Pericardium fibroblast (primary cell): ENCODE data around the gene TTBK2. TPM values are rescaled to one million over a fixed set of nuclear protein-coding genes. Genes with fewer than 3 reads are reported as not detected.

Source experiments
- total RNA-seq: library from RNA; depleted of rRNA; stranded (reverse); fragments of >200 nt; gene quantifications from 2 replicates; pipeline ENCODE4 v1.2.3, GENCODE V29; 2015

The TTBK2 gene
- total RNA-seq, result 3.0 and 5.8 TPM in 2 replicates

GRCh38 chr15:42920519-42921341, at the start of gene TTBK2:
TSS of gene TTBK2 (minus strand) at chr15:42920778. CDS start at chr15:42878617, 42,161 bp downstream.

GRCh38 chr15:42736793-42737528, 183.6 kb downstream of the TTBK2 start, which contains the start of gene CDAN1:
TSS of gene CDAN1 (minus strand) at chr15:42737128. CDS start at chr15:42737102, 26 bp downstream.

Other genes with a start within 250 kb of the TTBK2 start
- gene CDAN1, start 183.7 kb downstream of the TTBK2 start, total RNA-seq, result 10.7 and 11.5 TPM in 2 replicates
- 10.8 and 18.8 TPM in 2 replicates for gene UBR1, start 185.3 kb upstream of the TTBK2 start, total RNA-seq
- 2.0 and 3.5 TPM in 2 replicates for gene TMEM62, start 212.8 kb upstream of the TTBK2 start, total RNA-seq